SKM-1 (cell line): ENCODE results near the gene PLEKHO1.
"Not testable (repeated sequence)": the region's sequence is repeated elsewhere in the genome, so short reads cannot be mapped to it uniquely, and the experiment has no call there.

ENCODE experiments used
- DNase-seq: peaks from one replicate; lab custom pipeline; 2025; ENCODE audit not compliant: unreplicated experiment; lab: John Stamatoyannopoulos, UW

The PLEKHO1 gene, protein sequence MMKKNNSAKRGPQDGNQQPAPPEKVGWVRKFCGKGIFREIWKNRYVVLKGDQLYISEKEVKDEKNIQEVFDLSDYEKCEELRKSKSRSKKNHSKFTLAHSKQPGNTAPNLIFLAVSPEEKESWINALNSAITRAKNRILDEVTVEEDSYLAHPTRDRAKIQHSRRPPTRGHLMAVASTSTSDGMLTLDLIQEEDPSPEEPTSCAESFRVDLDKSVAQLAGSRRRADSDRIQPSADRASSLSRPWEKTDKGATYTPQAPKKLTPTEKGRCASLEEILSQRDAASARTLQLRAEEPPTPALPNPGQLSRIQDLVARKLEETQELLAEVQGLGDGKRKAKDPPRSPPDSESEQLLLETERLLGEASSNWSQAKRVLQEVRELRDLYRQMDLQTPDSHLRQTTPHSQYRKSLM

GRCh38 chr1:150149271-150150132, at the start of gene PLEKHO1:
Gene PLEKHO1 (plus strand): TSS chr1:150149916. CDS start chr1:150150258, 342 bp downstream.
- no peak for DNase-seq

DNA sequence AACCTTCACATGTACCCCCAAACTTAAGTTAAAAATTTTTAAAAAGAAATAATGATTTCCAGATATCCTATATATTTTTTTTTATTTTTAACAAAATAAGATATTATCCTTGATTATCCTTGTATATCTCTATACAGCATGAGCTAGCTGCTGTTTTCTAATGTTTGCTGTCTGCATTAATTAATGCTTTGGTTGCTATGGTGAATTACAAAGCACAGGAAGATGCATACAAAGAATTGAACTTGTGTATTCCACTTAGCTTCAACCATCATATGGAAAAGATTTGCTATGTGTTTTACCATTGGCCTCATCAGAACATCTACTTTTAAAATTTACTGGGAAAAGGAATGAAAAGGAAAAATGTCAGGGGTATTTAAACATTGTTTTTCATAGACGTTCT, 46.7 kb upstream of the PLEKHO1 start:
- DNase-seq: no peak

DNA sequence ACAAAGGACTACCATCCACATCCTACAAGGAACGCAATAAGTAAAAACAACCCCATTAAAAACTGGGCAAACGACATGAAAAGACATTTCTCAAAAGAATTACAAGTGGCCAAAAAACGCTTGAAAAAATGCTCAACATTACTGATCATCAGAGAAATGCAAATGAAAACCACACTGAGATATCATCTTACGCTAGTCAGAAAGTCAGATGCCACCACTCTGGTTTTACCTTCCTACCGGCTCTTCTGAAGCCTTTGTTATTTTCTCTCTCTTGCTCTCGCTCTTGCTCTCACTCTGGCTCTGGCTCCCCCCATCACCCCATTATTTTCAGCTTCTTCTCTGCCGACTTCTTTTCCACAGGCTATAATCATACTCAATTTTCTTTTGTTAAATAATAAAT, 43.4 kb upstream of the PLEKHO1 start:
- DNase-seq: no peak

DNA sequence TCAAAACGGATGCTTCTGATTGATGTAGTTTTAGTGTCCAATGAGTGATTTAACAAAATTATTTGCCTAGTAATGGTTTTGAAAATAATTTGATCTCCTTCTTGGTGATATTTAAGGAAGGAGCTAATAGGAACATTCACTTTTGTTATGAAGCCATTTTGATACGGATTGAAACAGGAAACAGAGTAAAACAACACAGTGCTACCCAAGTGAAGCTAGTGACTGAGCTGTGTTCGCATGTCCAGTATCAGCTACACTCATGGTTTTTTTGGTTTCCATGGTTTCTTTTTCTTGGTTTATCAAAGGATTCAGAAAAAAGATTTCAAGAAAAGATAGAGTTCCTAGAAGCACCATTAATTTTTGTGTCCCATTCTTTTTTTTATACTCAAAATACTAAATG, 40.1 kb upstream of the PLEKHO1 start:
- DNase-seq: no peak

DNA sequence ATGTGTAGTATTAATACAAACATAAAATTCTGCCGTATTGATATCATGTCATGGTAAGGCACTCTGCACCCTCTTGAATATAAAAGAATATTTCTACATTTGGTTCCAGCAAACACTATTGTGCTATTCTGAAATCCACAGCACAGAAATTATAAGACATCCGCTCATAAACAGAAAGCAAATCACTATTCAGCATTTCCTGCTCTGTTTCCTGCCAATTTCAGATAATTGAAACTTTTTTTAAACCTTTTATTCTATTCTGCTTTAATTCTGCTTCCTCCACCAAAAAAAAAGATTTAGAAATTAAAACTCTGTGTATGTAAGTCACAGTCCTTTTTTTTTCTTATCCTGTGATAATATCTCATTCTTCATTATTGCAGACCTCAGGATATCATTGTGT, 39.6 kb upstream of the PLEKHO1 start:
- no peak for DNase-seq

- no peak for DNase-seq
Observed at GRCh38 chr1:150111670-150112069, 38.0 kb upstream of the PLEKHO1 start.

DNA sequence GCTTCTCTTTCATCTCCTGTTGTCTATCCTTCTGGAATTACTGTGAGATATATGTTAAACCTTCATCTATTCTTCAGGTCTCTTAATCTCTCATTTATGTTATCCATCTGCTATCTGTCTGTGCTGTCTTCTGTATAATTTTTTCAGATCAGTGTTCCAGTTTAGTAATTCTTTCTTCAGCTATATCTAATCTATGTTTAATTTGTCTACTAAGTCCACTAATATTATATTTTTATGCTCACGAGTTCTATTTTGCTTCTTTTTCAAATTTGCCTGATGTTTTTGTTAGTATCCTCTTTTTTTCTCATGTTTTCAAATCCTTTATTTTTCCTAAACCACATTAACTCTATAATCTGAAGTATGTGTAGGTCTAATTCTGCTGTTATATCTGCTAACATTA, 34.6 kb upstream of the PLEKHO1 start:
- DNase-seq: no peak

GRCh38 chr1:150118716-150119115, 31.0 kb upstream of the PLEKHO1 start:
- DNase-seq: no peak

GRCh38 chr1:150121236-150121862, 28.4 kb upstream of the PLEKHO1 start:
- DNase-seq: no peak

GRCh38 chr1:150126811-150127210, 22.9 kb upstream of the PLEKHO1 start:
- DNase-seq: no peak

- DNase-seq: no peak
Observed at GRCh38 chr1:150127464-150127863, 22.3 kb upstream of the PLEKHO1 start.

DNA sequence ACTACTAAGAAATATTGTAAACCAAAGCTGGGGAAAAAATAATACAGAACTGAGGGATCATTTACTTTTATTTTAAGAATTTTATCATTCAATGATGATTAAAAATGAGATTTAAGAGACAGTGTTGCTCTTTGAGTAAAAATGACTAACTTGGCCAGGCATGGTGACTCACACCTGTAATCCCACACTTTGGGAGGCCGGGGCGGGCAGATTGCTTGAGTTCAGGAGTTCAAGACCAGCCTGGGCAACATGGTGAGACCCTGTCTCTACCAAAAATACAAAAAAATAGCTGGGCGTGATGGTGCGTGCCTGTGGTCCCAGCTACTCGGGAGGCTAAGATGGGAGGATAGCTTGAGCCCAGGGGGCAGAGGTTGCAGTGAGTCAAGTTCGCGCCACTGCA, 21.8 kb upstream of the PLEKHO1 start:
- DNase-seq: no peak

- no peak for DNase-seq
Observed at GRCh38 chr1:150132372-150132771, 17.3 kb upstream of the PLEKHO1 start.

DNA sequence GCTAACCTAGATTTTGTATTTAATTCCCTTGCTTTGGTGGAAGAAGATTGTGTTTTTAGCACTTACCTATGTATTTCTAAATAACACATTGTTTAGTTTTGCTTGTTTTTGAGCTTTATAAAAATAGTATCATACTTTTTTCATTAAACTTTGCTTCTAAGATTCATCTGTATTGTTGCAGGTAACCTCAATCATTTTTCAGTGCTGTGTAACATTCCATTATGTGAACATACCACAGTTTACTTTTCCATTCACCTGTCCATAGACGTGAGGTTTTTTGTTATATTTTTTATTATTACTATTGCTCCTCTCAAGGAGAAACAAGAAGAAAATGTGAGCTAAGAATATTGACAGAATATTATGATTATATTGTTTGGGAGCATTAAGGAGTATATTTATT, 15.2 kb upstream of the PLEKHO1 start:
- DNase-seq: no peak

DNA sequence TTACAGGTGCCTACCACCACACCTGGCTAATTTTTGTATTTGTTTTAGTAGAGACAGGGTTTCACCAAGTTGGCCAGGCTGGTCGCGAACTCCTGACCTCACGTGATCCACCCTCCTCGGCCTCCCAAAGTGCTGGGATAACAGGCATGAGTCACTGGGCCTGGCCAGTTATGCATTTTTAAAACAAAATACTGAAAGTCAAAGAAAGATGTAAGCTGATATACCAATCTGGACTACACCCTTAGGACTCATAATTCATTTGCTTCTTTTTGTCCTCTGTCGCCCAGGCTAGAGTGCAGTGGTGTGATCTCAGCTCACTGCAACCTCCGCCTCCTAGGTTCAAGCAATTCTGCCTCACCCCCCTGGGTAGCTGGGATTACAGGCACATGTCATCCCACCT, 14.3 kb upstream of the PLEKHO1 start:
- DNase-seq: not testable (repeated sequence)

DNA sequence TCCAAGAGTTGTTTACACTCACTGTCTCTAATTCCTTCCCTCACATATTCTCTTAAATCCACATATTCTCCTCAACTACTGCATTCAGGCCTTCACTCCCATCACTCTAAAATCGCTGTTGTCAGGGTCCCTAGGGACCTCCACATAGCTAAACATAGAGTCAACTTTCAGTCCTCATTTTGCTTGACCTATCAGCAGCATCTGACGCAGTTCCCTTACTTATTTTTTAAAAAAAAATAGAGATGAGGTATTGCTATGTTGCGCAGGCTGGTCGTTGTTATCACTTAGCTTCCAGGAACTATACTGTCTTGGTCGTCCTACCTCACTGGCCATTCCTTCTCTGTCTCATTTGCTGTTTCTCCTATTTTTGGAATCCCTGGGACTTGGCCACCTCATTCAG, 11.7 kb upstream of the PLEKHO1 start:
- no peak for DNase-seq

- DNase-seq: no peak
Observed at GRCh38 chr1:150141452-150141851, 8.3 kb upstream of the PLEKHO1 start.

DNA sequence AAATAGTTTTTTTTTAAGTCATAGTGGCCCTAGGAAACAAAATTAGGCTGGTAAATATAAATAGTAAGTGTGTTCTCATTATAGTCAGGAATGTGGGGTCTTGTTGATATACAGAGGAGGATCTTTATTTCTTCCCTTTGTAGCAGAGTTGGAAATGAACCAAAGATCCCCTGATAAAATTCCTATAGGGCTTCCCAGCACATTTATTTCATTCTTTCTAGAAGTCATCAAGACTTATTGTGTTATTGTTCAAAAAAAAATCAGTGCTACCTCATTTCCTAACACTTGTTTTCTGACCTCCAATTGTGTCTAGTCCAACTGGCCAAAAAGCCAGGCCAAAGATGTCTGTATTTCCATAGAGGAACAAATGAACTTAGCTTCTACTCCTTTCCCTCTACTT, 7.6 kb upstream of the PLEKHO1 start:
- no peak for DNase-seq

DNA sequence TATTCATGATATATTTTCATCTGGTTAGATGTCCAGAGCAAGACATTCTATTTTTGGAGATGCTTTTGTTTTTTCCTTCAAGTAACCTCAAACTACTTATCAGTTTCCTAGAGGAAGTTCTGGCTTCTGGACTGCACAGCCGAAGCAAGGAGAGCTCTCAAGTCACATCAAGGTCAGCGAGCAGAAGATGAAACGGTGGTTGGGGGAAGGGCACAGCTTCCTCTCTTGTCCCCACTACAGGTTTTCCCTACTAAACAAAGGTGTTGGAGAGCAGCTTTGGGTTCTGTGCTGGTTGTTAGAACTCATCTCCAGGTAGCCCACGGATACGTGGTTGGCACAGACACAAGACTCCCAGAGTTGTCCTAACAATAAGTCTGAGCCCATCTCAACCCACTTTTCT, 5.1 kb upstream of the PLEKHO1 start:
- peak; percentile 48 for DNase-seq

DNA sequence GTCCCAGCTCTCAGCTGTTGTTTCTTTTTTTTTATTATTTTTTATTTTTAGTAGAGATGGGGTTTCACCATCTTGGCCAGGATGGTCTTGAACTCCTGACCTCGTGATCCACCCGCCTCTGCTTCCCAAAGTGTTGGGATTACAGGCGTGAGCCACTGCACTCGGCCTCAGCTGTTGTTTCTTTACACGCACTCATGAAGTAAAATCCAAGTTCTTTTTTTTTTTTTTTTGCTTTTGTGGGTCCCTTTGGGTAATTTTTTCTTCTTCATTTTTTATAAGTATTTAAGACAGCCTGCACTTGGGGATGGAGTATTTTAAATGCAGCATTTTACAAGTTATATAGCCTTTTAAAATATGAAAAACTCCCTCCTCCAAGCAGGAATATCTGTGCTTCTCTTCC, 3.7 kb upstream of the PLEKHO1 start:
- not testable (repeated sequence) for DNase-seq

DNA sequence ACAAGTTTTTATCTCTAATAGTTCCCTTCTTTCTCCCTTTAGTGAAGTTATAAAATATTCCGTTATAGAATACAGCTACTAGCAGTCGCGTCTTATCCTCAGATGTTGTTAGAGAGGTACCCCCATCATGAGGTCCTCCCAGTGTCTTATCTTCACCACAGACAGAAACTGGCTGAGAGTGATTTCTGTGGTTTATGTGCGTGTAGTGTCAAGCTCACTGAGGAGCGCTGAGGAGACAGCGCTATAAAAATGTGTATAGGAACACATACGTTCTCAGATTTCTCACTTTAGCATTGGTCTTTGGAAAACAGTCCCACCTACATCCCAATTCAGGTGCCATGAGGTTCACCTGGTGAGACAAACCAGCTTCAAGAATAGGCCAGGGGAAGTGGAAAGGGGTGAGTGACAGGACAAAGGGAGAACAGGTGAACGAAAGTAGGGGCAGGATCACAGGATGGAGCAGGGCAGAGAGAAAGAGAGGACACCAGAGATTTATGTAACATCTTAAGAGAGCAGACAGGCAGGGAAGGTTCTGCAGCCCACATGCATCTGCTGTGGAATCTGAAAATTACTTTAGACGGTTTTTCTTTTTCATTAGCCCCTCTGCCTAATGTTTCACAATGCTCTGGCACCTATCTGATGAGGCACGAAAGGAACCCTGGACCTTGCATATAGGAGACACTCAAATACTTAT, 2.7 kb upstream of the PLEKHO1 start:
- DNase-seq: no peak
